Activated CD4-positive, alpha-beta memory T cell treated with anti-CD3 and anti-CD28 coated beads for 36 hours (primary cell): ENCODE results near the gene CREB3L1. TPM values are rescaled to one million over a fixed set of nuclear protein-coding genes. Genes with fewer than 3 reads are reported as not detected.

Source experiments
- total RNA-seq, 2 experiments: library from RNA; stranded (reverse); gene quantifications; one replicate each; pipeline ENCODE4 v1.2.3, GENCODE V29; 2021

CREB3L1 gene
- total RNA-seq, 2 experiments from 2014 or later: not detected

Other genes with a start within 250 kb of the CREB3L1 start
- gene PHF21A, start 156.2 kb upstream of the CREB3L1 start, total RNA-seq: 10 to 100 TPM; 38.0 to 40.0 TPM
- gene DGKZ, start 69.8 kb downstream of the CREB3L1 start, total RNA-seq: 10 to 100 TPM; 85.3 to 88.7 TPM
- gene MDK, start 104.0 kb downstream of the CREB3L1 start, total RNA-seq: 1 to 10 TPM; 5.9 to 7.0 TPM
- gene CHRM4, start 114.1 kb downstream of the CREB3L1 start, total RNA-seq: not detected